Breast epithelium (tissue), 4 donors: ENCODE measurements around the gene RTN4R. TPM values are rescaled to one million over a fixed set of nuclear protein-coding genes. Genes with fewer than 3 reads are reported as not detected.

Experiments used
- DNase-seq, 2 donors: peaks; one replicate each; pipeline ENCODE4 v3.0.0-alpha.2; 2019; ENCODE audit warnings: low spot score in 2 of 2
- H3K27ac ChIP-seq, 2 donors: fragments of 200-600 bp; sonication (generic) in 1 of 2; one replicate each; pipeline ENCODE4 v1.5.1; 2016 to 2019; ENCODE audit warnings: mild to moderate bottlenecking in 1 of 2
- H3K27me3 ChIP-seq, 2 donors: fragments of 200-600 bp; sonication (generic) in 1 of 2; one replicate each; pipeline versions ENCODE4 v1.5.1 to v1.6.0; 2017 to 2019; ENCODE audit warnings: control low read depth in 1 of 2, mild to moderate bottlenecking in 1 of 2
- H3K36me3 ChIP-seq: fragments of 200-600 bp; one replicate; pipeline ENCODE4 v1.5.1; 2019
- H3K4me1 ChIP-seq, 2 donors: fragments of 200-600 bp; sonication (generic); one replicate each; pipeline ENCODE4 v1.5.1; 2016 to 2019; ENCODE audit warnings: control low read depth in 1 of 2
- H3K4me3 ChIP-seq, 3 donors: fragments of 200-600 bp; sonication (generic); 1 replicate in 2 of 3; 2 replicates in 1 of 3; pipeline ENCODE4 v1.5.1; 2016 to 2019; ENCODE audit warnings: mild to moderate bottlenecking in 3 of 3, moderate library complexity in 2 of 3
- H3K9me3 ChIP-seq, 2 donors: fragments of 200-600 bp; sonication (generic) in 1 of 2; one replicate each; pipeline ENCODE4 v1.5.1; 2016 to 2019; ENCODE audit warnings: control low read depth in 1 of 2
- POLR2A ChIP-seq: fragments of 450-650 bp; IDR thresholded peaks from one replicate; pipeline ENCODE4 v1.6.1; 2016; ENCODE audit warnings: antibody characterized with exemption, mild to moderate bottlenecking, moderate library complexity
- POLR2AphosphoS5 ChIP-seq, 3 donors: sonication (generic); formaldehyde crosslinking; IDR thresholded peaks; one replicate each; pipeline ENCODE4 v1.6.1; 2017; ENCODE audit warnings: antibody characterized with exemption in 3 of 3
- intact Hi-C: fragments of 100-400 bp; cut with DNase I; formaldehyde crosslinking; loops from one replicate; pipeline ENCODE4 v1.15.1; 2023; ENCODE audit warnings: low total_unique reads
- total RNA-seq, 3 donors: library from RNA; depleted of rRNA; stranded (reverse); fragments of >200 nt; gene quantifications; one replicate each; pipeline ENCODE4 v1.1.0, GENCODE V29; 2016
- TF ChIP-seq, protein P1 (sequence below), 3 donors: fragments of 450-650 bp; IDR thresholded peaks; one replicate each; pipeline ENCODE4 v1.5.1; 2016 to 2017; ENCODE audit warnings: antibody characterized with exemption in 3 of 3, mild to moderate bottlenecking in 3 of 3, moderate library complexity in 3 of 3

Gene RTN4R
- total RNA-seq, 3 donors from 2014 or later = 0.48 to 2.0 (median 1.9) TPM

DNA sequence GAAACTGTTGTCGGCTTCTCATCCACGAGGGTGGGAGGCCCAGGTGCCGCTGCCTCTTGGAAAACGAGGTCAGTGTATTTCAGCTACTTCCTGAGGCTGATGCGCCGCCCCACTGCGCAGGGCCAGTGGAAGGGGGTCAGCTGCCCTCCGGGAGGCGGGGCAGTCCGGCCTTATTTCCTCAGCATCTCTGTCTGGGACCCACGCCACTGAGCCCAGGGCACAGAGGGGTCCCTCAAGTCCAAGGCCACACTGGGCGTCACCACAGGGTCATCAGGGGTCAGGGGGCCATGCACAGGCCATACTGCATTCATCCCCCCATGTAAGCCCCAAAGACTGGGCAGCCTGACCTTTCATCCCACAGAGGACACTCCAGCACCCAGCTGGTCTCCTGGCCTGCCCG is 12.1 kb downstream of the RTN4R start:
- TF ChIP-seq, protein P1, sequence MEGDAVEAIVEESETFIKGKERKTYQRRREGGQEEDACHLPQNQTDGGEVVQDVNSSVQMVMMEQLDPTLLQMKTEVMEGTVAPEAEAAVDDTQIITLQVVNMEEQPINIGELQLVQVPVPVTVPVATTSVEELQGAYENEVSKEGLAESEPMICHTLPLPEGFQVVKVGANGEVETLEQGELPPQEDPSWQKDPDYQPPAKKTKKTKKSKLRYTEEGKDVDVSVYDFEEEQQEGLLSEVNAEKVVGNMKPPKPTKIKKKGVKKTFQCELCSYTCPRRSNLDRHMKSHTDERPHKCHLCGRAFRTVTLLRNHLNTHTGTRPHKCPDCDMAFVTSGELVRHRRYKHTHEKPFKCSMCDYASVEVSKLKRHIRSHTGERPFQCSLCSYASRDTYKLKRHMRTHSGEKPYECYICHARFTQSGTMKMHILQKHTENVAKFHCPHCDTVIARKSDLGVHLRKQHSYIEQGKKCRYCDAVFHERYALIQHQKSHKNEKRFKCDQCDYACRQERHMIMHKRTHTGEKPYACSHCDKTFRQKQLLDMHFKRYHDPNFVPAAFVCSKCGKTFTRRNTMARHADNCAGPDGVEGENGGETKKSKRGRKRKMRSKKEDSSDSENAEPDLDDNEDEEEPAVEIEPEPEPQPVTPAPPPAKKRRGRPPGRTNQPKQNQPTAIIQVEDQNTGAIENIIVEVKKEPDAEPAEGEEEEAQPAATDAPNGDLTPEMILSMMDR (IDR thresholded peaks at IDR 0.05) = no peak
- Histone ChIP-seq H3K9me3 (no peaks in the 10 kb centered on the region), H3K4me1 (no peaks in the 10 kb centered on the region), H3K36me3 (no peaks in the 10 kb centered on the region), H3K27ac (no peak overlapping the region), H3K27me3 (no peaks in the 10 kb centered on the region), H3K4me3 (no peak overlapping the region)
- intact Hi-C loops = no loop called here
- no peak for DNase-seq

DNA sequence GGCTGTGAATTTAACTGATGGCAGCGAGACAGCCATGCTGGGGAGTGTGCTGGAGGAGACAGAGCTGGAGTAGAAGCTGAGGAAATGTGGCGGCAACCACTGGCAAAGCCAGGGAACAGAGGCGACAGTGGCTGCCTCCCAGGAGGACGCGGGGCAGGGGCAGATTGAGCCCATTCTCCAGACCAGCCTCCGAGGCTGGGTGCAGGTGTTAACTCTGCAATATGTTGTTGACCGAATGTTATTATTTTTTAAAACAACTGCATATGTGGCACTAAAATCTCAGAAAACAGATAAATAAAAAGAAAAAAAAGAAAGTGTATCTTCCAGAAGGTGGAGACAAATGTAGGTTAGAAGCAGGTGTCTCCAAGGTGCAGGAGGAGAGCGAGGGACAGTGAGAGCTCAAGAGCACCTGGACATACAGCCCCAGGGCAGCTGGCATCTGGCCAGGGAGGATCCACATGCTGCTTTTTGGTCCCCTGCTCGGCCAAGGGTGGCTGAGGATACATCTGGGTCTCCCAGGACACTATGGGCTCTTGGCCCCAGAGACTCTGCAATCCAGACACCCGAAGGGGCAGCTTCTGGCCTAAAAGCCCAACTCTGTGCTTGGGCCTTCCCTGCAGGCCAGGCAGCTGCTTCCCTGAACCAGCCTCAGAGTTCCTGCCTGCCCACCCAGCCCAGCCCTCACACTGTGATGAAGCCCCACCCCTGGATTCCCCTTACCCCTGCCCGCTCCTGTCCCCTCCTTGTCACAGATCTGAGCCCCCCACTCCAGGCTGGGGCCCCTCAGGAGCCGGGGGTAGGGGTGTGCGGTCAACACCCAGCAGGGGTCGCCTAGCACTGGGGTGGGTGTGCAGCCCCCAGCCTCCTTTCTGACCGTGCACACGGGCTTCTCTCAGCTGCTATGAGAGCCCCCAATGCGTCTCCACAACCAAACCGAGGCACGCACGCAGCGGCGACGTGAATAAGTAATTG is 12.9 kb downstream of the RTN4R start:
- Histone ChIP-seq H3K9me3 (no peaks in the 10 kb centered on the region), H3K27me3 (no peaks in the 10 kb centered on the region), H3K4me3 (no peak overlapping the region), H3K4me1 (no peaks in the 10 kb centered on the region), H3K27ac (no peak overlapping the region), H3K36me3 (no peaks in the 10 kb centered on the region)
- peak in 1 of 2 donors; percentile 67 for DNase-seq
- TF ChIP-seq POLR2A (no peak), POLR2AphosphoS5 (IDR thresholded peaks at IDR 0.05) (no peak)
- TF ChIP-seq, protein P1 (IDR thresholded peaks at IDR 0.05) = no peak
- intact Hi-C loops = no loop called here

DNA sequence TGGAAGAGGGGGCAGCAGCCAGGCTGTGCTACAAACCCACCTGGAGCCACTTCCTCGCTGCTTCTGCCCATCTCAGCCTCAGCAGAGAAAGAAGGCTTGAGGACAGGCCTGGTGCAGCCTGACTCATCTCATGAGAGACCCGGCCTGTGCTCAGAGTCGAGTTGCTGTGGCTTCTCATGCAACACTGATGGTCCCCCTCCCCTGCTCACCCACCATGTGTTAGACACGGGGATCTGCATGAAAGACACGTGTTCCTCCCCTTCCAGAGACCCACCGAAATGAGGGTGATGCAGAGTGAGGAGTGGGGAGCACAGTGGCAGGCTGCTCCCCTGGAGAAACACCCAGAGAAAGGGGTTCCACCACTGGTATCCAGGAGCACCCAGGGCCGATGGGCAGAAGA is 15.0 kb downstream of the RTN4R start:
- TF ChIP-seq POLR2AphosphoS5 (IDR thresholded peaks at IDR 0.05) (no peak), POLR2A (no peak)
- TF ChIP-seq, protein P1 (IDR thresholded peaks at IDR 0.05) = no peak
- no peaks in the 10 kb centered on the region for H3K9me3 ChIP-seq
- intact Hi-C loops = no loop called here
- no peak overlapping the region for H3K4me3 ChIP-seq
- no peaks in the 10 kb centered on the region for H3K27me3 ChIP-seq
- no peaks in the 10 kb centered on the region for H3K36me3 ChIP-seq
- H3K27ac ChIP-seq = no peak overlapping the region
- no peak for DNase-seq
- peaks cover 7 to 14% of the 10 kb centered on the region in 2 donors for H3K4me1 ChIP-seq

DNA sequence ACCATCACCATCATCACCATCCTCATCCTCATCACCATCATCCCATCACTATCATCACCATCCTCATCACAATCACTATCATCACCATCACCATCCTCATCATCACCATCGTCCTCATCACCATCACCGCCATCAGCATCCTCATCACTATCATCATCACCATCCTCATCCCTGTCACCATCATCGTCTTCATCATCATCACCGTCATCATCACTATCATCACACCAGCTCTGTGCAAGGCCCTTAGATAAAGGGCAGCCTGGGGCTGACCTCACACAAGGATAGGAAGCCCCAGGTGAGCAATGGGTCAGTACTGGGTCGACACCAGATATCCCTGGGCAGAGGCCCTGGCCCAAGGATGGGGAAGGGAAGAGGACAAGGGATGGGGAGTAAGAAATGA is 16.1 kb downstream of the RTN4R start:
- H3K4me3 ChIP-seq = no peak overlapping the region
- H3K36me3 ChIP-seq = no peaks in the 10 kb centered on the region
- DNase-seq = no peak
- H3K27ac ChIP-seq = no peak overlapping the region
- TF ChIP-seq POLR2A = no peak
- TF ChIP-seq, protein P1 (IDR thresholded peaks at IDR 0.05) = no peak
- no peak for TF ChIP-seq POLR2AphosphoS5 (IDR thresholded peaks at IDR 0.05)
- no peaks in the 10 kb centered on the region for H3K9me3 ChIP-seq
- H3K4me1 ChIP-seq = peaks cover 7 to 14% of the 10 kb centered on the region in 2 donors
- intact Hi-C loops = no loop called here
- H3K27me3 ChIP-seq = no peaks in the 10 kb centered on the region

DNA sequence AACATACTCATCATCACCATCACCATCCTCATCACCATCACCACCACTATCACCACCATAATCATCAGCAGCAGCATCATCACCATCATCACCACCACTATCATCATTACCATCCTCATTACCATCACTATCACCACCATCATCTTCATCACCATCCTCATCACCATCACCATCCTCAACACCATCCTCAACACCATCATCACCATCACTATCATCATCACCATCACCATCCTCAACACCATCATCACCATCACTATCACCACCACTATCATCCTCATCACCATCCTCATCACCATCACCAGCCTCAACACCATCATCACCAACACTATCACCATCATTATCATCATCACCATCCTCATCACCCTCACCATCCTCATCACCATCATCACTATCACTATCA is 16.6 kb downstream of the RTN4R start:
- Histone ChIP-seq H3K9me3 (no peaks in the 10 kb centered on the region), H3K27ac (no peak overlapping the region), H3K27me3 (no peaks in the 10 kb centered on the region), H3K36me3 (no peaks in the 10 kb centered on the region), H3K4me1 (peaks cover 7 to 14% of the 10 kb centered on the region in 2 donors), H3K4me3 (no peak overlapping the region)
- TF ChIP-seq POLR2A (no peak), POLR2AphosphoS5 (IDR thresholded peaks at IDR 0.05) (no peak)
- DNase-seq = no peak
- intact Hi-C loops = no loop called here
